ENCODE measurements around the gene TTLL3. TPM values are rescaled to one million over a fixed set of nuclear protein-coding genes. Genes with fewer than 3 reads are reported as not detected.

TTLL3 gene
- total and polyA plus RNA-seq, 2 of the 4 experiments (the other 2 are of a cell fraction) = 6.8 to 43.4 TPM

DNA sequence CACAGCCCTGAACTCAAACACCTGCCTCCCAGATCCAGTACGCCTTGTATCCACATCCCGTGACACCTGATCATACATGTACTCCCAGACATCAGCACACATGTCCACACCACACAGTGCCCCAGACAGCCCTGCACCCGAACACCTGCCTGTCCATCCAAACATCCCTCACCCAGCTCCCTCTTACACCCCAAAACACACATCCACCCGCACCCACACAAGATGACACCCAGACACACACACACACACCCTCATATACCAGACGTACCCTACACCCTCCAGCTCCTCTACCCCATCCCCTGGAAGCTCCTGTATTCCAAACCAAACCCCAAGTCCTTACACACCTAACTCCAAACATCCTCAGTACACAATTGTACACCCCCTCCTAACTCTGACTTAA, 41.0 kb upstream of the TTLL3 start:
- peak overlapping the region; percentile 73 to 76; a peak in 3 of 4 replicates for H4K8ac ChIP-seq (ENCODE audit: low read depth in 2 of 2, low read length in 2 of 2)
- peak overlapping the region; percentile 60; the same call in 1 of the 2 replicates for H3K23ac ChIP-seq (ENCODE audit: low read depth, low read length)
- H3K4me3 ChIP-seq (ENCODE audit: insufficient read depth, low read depth, low read length) = peak overlapping the region; percentile 72
- H3K9me3 ChIP-seq (ENCODE audit: control insufficient read depth, insufficient read depth, low read length) = no peaks in the 10 kb centered on the region
- H3K27me3 ChIP-seq (ENCODE audit: control insufficient read depth, insufficient read depth, low read length) = no peaks in the 10 kb centered on the region
- 0 out of 3 replicates have a peak overlapping the region, but pooled peaks have one; percentile 48 for H2BK15ac ChIP-seq (ENCODE audit: low read depth, low read length)
- no peak overlapping the region for H3K18ac ChIP-seq (ENCODE audit: low read depth, low read length)
- ATAC-seq (ENCODE audit: low read depth) = no peak; the same call in 1 of the 2 replicates
- H3K56ac ChIP-seq (ENCODE audit: extremely low read depth, insufficient read depth, low read length) = peak overlapping the region; percentile 29; the same call in 1 of the 2 replicates
- peak overlapping the region; percentile 14; the same call in 1 of the 2 replicates for H2BK120ac ChIP-seq (ENCODE audit: low read depth, low read length)
- peak overlapping the region; percentile 96 for H2AK5ac ChIP-seq (ENCODE audit: low read depth, low read length)
- H2BK20ac ChIP-seq (ENCODE audit: low read depth, low read length) = no peak overlapping the region
- BruUV-seq (replicated peaks) = no TSS peak
- H3K4me2 ChIP-seq (ENCODE audit: low read depth, low read length) = peak overlapping the region; percentile 97
- H2BK5ac ChIP-seq (ENCODE audit: low read depth, low read length, poor library complexity, severe bottlenecking) = peak overlapping the region; percentile 40
- POLR2A ChIA-PET (ENCODE audit: unreplicated experiment) = no interaction called here
- H3K27ac ChIP-seq (ENCODE audit: insufficient read depth, low read length) = peak overlapping the region; percentile 46; the same call in 1 of the 2 replicates
- peaks cover 27% of the 10 kb centered on the region for H3K4me1 ChIP-seq (ENCODE audit: control insufficient read depth, insufficient read depth, low read length)
- peaks cover 1% of the 10 kb centered on the region; the same call in 1 of the 2 replicates for H3K36me3 ChIP-seq (ENCODE audit: control insufficient read depth, insufficient read depth, low read length)
- no peak for DNase-seq
- TF ChIP-seq RFX5 (IDR thresholded peaks at IDR 0.05; ENCODE audit: low read depth, low read length) (no peak), CHD1 (IDR thresholded peaks at IDR 0.05; ENCODE audit: low read depth, low read length) (no peak), MAZ (IDR thresholded peaks at IDR 0.05; ENCODE audit: borderline replicate concordance, low read depth, low read length) (no peak)
- TF ChIP-seq, protein P1, sequence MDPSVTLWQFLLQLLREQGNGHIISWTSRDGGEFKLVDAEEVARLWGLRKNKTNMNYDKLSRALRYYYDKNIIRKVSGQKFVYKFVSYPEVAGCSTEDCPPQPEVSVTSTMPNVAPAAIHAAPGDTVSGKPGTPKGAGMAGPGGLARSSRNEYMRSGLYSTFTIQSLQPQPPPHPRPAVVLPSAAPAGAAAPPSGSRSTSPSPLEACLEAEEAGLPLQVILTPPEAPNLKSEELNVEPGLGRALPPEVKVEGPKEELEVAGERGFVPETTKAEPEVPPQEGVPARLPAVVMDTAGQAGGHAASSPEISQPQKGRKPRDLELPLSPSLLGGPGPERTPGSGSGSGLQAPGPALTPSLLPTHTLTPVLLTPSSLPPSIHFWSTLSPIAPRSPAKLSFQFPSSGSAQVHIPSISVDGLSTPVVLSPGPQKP (IDR thresholded peaks at IDR 0.05; ENCODE audit: borderline replicate concordance, low read depth, low read length) = no peak
- 0 out of 2 replicates have a peak overlapping the region, but pooled peaks have one; percentile 16 for H4K91ac ChIP-seq (ENCODE audit: insufficient read depth, low read depth, low read length)
- H3K9ac ChIP-seq (ENCODE audit: low read depth, low read length) = peak overlapping the region; percentile 63
- peak overlapping the region; percentile 85; the same call in 1 of the 2 replicates for H3K14ac ChIP-seq (replicated peaks; ENCODE audit: low read depth, low read length)
- H3K79me1 ChIP-seq (ENCODE audit: low read depth in 1 of 2, low read length in 2 of 2) = peaks cover 16 to 48% of the 10 kb centered on the region in 2 experiments; a peak in 3 of 4 replicates
- H2AFZ ChIP-seq (replicated peaks; ENCODE audit: low read length, poor library complexity) = peak overlapping the region; percentile 98
- 68% methylated on average over 5 of the region's 5 CpGs; no CpG with 5 or more reads in 1 of the 2 experiments for WGBS, 2 experiments (ENCODE audit: extremely low coverage in 2 of 2, insufficient read length in 1 of 2)
- intact Hi-C loops (cut with micrococcal nuclease) = no loop called here
- H4K5ac ChIP-seq (ENCODE audit: low read depth, low read length) = 0 out of 2 replicates have a peak overlapping the region, but pooled peaks have one; percentile 25
- peak overlapping the region; percentile 87 for H2AK9ac ChIP-seq (replicated peaks; ENCODE audit: low read depth, low read length, poor library complexity)
- in situ Hi-C loops (cut with MboI; ENCODE audit: low sequenced_read_pairs) = no loop called here
- H3K4ac ChIP-seq (ENCODE audit: low read depth, low read length) = peak overlapping the region; percentile 12
- peaks cover 8% of the 10 kb centered on the region; the same call in 1 of the 2 replicates for H4K20me1 ChIP-seq (ENCODE audit: insufficient read depth, low read length)
- CTCF ChIA-PET = no interaction called here
- dilution Hi-C loops (cut with HindIII; ENCODE audit: low sequenced_read_pairs, unreplicated experiment) = no loop called here
- H3K9me1 ChIP-seq (ENCODE audit: insufficient read depth, low read length) = peaks cover 28% of the 10 kb centered on the region
